22Rv1 (cell line): ENCODE measurements around the gene RPP25L.
"Not testable (repeated sequence)": the region's sequence is repeated elsewhere in the genome, so short reads cannot be mapped to it uniquely, and the experiment has no call there.

Source experiments
- H3K27ac ChIP-seq: fragments of 450-650 bp; 2 replicates; pipeline ENCODE4 v1.5.1; 2017
- ZFX ChIP-seq: fragments of 450-650 bp; IDR thresholded peaks from 2 replicates; pipeline ENCODE4 v1.6.1; 2017; ENCODE audit warnings: antibody characterized with exemption, borderline replicate concordance
- TF ChIP-seq, protein P1 (sequence below): fragments of 450-650 bp; IDR thresholded peaks from 2 replicates; pipeline ENCODE4 v1.5.1; 2017; ENCODE audit warnings: mild to moderate bottlenecking

The RPP25L gene

DNA sequence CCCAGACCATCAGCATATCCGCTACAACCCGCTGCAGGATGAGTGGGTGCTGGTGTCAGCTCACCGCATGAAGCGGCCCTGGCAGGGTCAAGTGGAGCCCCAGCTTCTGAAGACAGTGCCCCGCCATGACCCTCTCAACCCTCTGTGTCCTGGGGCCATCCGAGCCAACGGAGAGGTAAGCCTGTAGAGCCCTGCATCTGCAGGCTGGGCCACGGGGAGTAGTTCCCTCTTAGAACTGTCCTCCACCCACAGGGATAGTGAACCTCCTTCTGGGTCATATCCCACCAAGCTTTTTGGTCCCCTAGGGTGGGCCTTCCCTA, 35.1 kb upstream of the RPP25L start:
- no peak for TF ChIP-seq ZFX
- TF ChIP-seq, protein P1, sequence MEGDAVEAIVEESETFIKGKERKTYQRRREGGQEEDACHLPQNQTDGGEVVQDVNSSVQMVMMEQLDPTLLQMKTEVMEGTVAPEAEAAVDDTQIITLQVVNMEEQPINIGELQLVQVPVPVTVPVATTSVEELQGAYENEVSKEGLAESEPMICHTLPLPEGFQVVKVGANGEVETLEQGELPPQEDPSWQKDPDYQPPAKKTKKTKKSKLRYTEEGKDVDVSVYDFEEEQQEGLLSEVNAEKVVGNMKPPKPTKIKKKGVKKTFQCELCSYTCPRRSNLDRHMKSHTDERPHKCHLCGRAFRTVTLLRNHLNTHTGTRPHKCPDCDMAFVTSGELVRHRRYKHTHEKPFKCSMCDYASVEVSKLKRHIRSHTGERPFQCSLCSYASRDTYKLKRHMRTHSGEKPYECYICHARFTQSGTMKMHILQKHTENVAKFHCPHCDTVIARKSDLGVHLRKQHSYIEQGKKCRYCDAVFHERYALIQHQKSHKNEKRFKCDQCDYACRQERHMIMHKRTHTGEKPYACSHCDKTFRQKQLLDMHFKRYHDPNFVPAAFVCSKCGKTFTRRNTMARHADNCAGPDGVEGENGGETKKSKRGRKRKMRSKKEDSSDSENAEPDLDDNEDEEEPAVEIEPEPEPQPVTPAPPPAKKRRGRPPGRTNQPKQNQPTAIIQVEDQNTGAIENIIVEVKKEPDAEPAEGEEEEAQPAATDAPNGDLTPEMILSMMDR: peak; percentile 61
- H3K27ac ChIP-seq: peak overlapping the region; percentile 97

DNA sequence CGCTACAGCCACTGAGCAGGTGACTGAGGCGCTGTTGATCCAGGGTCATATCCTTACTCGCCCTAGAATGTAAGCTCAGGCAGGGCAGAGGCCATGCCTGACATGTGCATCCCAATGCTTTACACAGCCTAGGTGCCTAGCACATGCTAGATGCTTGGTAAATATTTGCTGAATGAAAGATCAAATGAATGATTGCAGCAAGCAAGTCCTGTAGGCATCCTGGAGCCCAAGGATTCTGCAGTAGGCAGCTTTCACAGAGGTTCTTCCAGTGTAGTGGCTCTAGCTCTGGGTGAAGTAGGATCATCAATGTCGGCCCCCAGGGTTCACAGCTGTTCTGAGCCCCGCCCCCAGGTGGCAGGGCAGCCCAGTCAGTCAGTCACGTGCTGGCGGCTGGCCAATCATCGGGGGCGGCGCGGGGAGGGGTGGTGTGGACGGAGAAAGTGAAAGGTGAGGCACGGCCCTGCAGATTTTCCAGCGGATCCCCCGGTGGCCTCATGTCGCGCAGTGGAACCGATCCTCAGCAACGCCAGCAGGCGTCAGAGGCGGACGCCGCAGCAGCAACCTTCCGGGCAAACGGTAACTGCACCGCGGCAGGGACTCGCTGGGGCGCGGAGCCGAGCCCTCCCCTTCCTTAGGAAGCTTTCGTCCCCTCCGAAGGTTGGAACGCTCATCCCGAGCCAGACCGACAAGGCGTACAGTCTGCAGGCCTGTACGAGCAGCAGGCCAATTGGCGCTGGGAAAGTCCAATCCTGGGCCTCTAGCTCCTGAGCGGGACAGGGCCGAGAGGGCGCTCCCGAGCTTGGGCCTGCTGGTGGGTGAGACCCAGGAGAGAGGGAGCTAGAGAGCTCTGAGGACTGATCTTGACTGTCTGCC, 34.5 kb upstream of the RPP25L start, which contains the start of gene GALT:
GALT (plus strand) TSS at position 465 of the 873 bp plus-strand sequence; CDS start at position 495, 30 bp downstream.
- TF ChIP-seq ZFX: no peak
- TF ChIP-seq, protein P1: peak; percentile 95
- H3K27ac ChIP-seq: peak within 1 kb of the TSS; percentile 97

DNA sequence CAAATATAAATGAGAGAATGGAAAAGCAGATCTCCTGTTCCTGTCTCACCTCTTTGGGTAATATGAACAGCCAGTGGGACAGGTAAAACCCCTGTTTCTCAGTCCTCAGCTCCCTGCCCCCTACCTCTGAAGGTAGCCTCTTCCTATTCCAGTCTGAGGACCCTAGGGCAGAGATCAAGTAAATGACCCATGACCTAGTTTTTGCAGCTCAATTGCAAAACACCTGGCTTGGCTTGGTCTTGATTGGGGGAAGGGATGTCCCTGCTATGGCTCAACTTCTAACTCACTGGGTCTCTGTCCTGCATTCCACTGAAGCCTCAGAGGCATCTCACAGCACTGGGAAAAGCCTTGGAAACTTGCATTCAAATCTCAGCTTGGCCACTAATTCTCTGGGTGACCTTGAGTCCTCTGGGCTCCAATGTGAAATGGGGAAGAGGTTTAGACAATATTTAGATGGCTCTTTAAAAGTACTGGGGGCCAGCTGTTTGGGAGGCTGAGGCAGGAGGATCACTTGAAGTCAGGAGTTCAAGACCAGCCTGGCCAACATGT, 32.9 kb upstream of the RPP25L start:
- H3K27ac ChIP-seq: 0 out of 2 replicates have a peak overlapping the region, but pooled peaks have one; percentile 10
- no peak for TF ChIP-seq ZFX
- TF ChIP-seq, protein P1: no peak

GRCh38 chr9:34642679-34643078, 30.8 kb upstream of the RPP25L start:
- TF ChIP-seq, protein P1: no peak
- no peak for TF ChIP-seq ZFX
- no peak overlapping the region for H3K27ac ChIP-seq

DNA sequence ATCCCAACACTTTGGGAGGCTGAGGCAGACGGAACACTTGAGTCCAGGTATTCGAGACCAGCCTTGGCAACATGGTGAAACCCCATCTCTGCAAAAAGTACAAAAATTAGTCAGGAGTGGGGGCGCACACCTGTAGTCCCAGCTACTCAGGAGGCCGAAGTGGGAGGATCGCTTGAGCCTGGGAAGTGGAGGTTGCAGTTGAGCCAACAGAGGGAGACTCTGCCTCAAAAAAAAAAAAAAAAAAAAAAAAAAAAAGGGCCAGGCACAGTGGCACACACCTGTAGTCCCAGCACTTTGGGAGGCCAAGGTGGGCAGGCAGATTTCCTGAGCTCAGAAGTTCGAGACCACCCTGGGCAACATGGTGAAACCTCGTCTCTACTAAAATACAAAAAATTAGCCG, 27.4 kb upstream of the RPP25L start:
- H3K27ac ChIP-seq: not testable (repeated sequence)

GRCh38 chr9:34638138-34638445, 26.2 kb upstream of the RPP25L start:
- peak overlapping the region; percentile 91 for H3K27ac ChIP-seq
- no peak for TF ChIP-seq ZFX
- TF ChIP-seq, protein P1: no peak

GRCh38 chr9:34637356-34638137, 25.6 kb upstream of the RPP25L start, which contains the start of gene SIGMAR1:
Gene SIGMAR1 (minus strand): TSS chr9:34637787. CDS start chr9:34637697, 90 bp downstream.
- TF ChIP-seq, protein P1: no peak
- TF ChIP-seq ZFX: peak; percentile 44; the same call in 1 of the 2 replicates
- H3K27ac ChIP-seq: peak within 1 kb of the TSS; percentile 91
